Nephron (organoid): Measurements from ENCODE around the gene ESRP2.

ENCODE experiments used
- H3K27ac Mint-ChIP-seq, 3 experiments: 2 replicates each; pipeline ENCODE4 v1.8.0; 2020; ENCODE audit warnings: mixed read lengths in 3 of 3, mild to moderate bottlenecking in 2 of 3, moderate library complexity in 1 of 3
- H3K27me3 Mint-ChIP-seq: 2 replicates; pipeline ENCODE4 v1.8.0; 2021; ENCODE audit warnings: low read depth, mild to moderate bottlenecking, moderate library complexity, mixed read lengths
- H3K36me3 Mint-ChIP-seq: 2 replicates; pipeline ENCODE4 v1.8.0; 2020; ENCODE audit warnings: low read depth, mixed read lengths
- H3K4me1 Mint-ChIP-seq: 2 replicates; pipeline ENCODE4 v1.8.0; 2020; ENCODE audit warnings: mixed read lengths
- H3K4me3 Mint-ChIP-seq, 3 experiments: 2 replicates each; pipeline ENCODE4 v1.8.0; 2020; ENCODE audit warnings: mild to moderate bottlenecking in 3 of 3, mixed read lengths in 3 of 3, moderate library complexity in 2 of 3
- H3K9me3 Mint-ChIP-seq: 2 replicates; pipeline ENCODE4 v1.8.0; 2020; ENCODE audit warnings: mixed read lengths
- TF ChIP-seq, protein P1 (sequence below), 3 experiments: fragments of 200-600 bp; sonication (generic); IDR thresholded peaks; one replicate each; pipeline ENCODE4 v1.5.0; 2021; ENCODE audit warnings: antibody characterized with exemption in 3 of 3; ENCODE audit not compliant: unreplicated experiment in 3 of 3

The ESRP2 gene

DNA sequence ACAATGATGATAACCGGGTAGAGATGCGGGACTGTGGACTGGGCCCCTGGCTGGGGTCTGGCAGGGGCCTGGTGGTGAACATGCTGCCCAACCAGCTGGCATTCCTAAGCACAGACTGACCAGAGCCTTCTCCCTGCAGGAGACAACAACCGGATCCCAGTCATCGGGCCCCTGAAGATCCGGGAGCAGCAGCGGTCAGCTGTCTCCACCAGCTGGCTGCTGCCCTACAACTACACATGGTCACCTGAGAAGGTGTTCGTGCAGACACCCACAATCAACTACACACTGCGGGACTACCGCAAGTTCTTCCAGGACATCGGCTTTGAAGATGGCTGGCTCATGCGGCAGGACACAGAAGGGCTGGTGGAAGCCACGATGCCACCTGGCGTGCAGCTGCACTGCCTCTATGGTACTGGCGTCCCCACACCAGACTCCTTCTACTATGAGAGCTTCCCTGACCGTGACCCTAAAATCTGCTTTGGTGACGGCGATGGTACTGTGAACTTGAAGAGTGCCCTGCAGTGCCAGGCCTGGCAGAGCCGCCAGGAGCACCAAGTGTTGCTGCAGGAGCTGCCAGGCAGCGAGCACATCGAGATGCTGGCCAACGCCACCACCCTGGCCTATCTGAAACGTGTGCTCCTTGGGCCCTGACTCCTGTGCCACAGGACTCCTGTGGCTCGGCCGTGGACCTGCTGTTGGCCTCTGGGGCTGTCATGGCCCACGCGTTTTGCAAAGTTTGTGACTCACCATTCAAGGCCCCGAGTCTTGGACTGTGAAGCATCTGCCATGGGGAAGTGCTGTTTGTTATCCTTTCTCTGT lies 23.3 kb upstream of the ESRP2 start:
- peaks cover 14% of the 10 kb centered on the region for H3K27me3 Mint-ChIP-seq
- no peak overlapping the region for H3K4me3 Mint-ChIP-seq
- H3K27ac Mint-ChIP-seq: peak overlapping the region in 1 of 3 experiments; percentile 98
- no peaks in the 10 kb centered on the region for H3K9me3 Mint-ChIP-seq
- H3K36me3 Mint-ChIP-seq: peaks cover 13% of the 10 kb centered on the region
- H3K4me1 Mint-ChIP-seq: peaks cover 14% of the 10 kb centered on the region
- TF ChIP-seq, protein P1, sequence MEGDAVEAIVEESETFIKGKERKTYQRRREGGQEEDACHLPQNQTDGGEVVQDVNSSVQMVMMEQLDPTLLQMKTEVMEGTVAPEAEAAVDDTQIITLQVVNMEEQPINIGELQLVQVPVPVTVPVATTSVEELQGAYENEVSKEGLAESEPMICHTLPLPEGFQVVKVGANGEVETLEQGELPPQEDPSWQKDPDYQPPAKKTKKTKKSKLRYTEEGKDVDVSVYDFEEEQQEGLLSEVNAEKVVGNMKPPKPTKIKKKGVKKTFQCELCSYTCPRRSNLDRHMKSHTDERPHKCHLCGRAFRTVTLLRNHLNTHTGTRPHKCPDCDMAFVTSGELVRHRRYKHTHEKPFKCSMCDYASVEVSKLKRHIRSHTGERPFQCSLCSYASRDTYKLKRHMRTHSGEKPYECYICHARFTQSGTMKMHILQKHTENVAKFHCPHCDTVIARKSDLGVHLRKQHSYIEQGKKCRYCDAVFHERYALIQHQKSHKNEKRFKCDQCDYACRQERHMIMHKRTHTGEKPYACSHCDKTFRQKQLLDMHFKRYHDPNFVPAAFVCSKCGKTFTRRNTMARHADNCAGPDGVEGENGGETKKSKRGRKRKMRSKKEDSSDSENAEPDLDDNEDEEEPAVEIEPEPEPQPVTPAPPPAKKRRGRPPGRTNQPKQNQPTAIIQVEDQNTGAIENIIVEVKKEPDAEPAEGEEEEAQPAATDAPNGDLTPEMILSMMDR (IDR thresholded peaks at IDR 0.05; ENCODE audit: unreplicated experiment in 3 of 3): no peak

DNA sequence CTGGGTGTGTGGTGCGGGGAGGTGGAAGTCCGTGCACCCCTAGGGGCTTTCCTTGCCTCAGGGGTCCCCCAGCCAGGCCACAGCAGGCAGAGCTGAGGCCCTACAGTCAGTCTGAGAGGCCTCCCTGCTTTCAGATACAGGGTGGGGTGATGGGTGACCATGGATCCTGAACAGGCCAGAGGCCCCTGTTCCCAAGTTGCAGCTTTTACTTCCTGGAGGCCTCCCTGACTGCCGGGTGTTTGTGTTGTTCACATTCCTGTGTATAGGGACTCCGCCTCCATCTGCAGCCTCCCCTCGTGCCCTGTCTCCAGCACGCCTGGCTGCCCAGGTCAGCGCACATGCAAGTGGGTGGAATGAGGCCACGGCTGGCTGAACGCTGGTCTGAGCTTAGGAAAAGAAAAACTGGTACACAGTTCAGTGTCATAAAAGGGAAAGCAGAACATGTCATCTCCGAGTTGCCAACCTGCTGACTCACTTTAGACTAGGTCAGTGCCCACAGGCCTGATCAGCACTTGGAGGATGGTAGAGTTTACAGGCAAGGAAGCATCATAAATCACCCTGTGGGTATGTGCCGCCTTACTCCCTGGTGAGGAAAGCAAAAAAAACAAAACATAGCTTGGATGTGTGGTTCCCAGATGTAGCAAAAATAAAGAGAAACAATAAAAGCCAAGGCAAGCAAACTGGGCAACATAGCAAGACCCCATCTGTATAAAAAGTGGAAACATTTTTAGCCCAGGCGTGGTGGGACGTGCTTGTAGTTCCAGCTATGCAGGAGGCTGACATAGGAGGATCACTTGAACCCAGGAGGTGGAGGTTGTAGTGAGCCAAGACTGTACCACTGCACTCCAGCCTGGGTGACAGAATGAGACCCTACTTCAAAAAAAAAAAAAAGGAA lies 22.2 kb upstream of the ESRP2 start:
- Mint-ChIP-seq H3K9me3 (no peaks in the 10 kb centered on the region), H3K4me3 (peak overlapping the region in 2 of 3 experiments; percentile 22 to 58), H3K27me3 (peaks cover 5% of the 10 kb centered on the region), H3K4me1 (peaks cover 14% of the 10 kb centered on the region), H3K27ac (peak overlapping the region; percentile 92 to 98 (median 96)), H3K36me3 (peaks cover 13% of the 10 kb centered on the region)
- TF ChIP-seq, protein P1 (IDR thresholded peaks at IDR 0.05; ENCODE audit: unreplicated experiment in 3 of 3): no peak

DNA sequence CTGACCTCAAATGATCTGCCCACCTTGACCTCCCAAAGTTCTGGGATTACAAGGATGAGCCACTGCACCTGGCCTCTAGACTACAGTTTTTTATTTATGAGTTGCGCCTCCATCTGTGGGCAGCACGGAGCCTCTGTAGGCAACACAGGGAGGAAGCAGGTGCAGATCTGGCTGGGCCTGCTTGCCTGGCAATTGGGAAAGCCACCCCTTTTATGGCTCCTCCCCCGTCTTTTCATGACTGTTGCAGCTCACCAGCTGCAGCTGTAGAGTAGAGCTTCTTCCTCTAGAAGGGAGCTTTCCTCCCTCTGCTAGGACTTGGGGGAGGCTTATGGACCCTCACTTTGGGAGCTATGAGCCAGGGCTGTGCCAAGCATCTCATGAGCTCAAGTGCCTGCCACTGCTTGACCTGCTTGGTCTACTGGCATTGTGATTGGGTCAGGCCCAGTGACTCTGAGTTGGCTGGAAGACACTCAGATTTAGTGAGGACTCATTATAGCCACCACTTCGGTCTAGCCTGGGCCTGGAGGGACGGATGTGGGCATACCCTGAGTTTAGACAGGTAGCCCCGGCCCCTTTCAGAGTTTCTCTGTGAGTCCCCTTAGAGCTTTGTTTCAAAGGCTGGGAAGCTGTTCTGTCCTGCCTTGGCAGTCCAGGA lies 21.5 kb upstream of the ESRP2 start:
- Mint-ChIP-seq H3K4me3 (no peak overlapping the region), H3K9me3 (no peaks in the 10 kb centered on the region), H3K27me3 (peaks cover 3% of the 10 kb centered on the region), H3K27ac (peak overlapping the region; percentile 92 to 98 (median 96)), H3K36me3 (peaks cover 14% of the 10 kb centered on the region), H3K4me1 (peaks cover 14% of the 10 kb centered on the region)
- TF ChIP-seq, protein P1 (IDR thresholded peaks at IDR 0.05; ENCODE audit: unreplicated experiment in 3 of 3): no peak

DNA sequence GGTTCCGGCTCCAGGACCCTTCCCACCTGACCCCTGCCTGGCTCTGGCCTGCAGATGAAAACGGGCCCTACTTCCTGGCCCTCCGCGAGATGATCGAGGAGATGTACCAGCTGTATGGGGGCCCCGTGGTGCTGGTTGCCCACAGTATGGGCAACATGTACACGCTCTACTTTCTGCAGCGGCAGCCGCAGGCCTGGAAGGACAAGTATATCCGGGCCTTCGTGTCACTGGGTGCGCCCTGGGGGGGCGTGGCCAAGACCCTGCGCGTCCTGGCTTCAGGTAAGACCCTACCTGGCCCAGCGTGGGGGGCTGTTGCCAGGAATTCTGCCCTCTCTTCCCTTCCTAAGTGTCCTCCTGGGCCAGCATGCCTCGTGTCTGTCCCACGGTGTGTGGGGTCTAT lies 19.8 kb upstream of the ESRP2 start:
- H3K27me3 Mint-ChIP-seq: no peaks in the 10 kb centered on the region
- no peaks in the 10 kb centered on the region for H3K9me3 Mint-ChIP-seq
- H3K4me3 Mint-ChIP-seq: no peak overlapping the region
- TF ChIP-seq, protein P1 (IDR thresholded peaks at IDR 0.05; ENCODE audit: unreplicated experiment in 3 of 3): no peak
- peaks cover 19% of the 10 kb centered on the region for H3K4me1 Mint-ChIP-seq
- H3K36me3 Mint-ChIP-seq: peaks cover 24% of the 10 kb centered on the region
- no peak overlapping the region for H3K27ac Mint-ChIP-seq

DNA sequence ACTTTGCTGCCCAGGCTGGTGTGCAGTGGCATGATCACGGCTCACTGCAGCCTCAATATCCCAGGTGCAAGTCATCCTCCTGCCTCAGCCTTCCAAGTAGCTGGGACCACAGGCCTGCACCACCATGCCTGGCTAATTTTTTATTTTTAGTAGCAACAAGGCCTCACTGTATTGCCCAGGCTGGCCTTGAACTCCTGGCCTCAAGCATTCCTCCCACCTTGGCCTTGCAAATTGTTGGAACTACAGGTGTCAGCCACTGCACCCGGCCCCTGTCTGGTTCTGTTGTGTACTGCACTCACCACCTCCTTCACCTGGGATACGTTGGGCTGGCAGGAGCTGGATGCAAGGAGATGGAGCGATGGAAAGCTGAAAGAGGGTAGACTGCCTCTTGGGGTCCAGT lies 17.8 kb upstream of the ESRP2 start:
- H3K4me3 Mint-ChIP-seq: no peak overlapping the region
- H3K27me3 Mint-ChIP-seq: no peaks in the 10 kb centered on the region
- H3K36me3 Mint-ChIP-seq: peaks cover 23% of the 10 kb centered on the region
- H3K4me1 Mint-ChIP-seq: peaks cover 19% of the 10 kb centered on the region
- TF ChIP-seq, protein P1 (IDR thresholded peaks at IDR 0.05; ENCODE audit: unreplicated experiment in 3 of 3): no peak
- H3K9me3 Mint-ChIP-seq: no peaks in the 10 kb centered on the region
- no peak overlapping the region for H3K27ac Mint-ChIP-seq
